ENCODE data around the gene LRRC46.

GRCh38 chr17:47875011-47875985 is 43.8 kb downstream of the LRRC46 start:
- TF ChIP-seq POLR2A (IDR thresholded peaks at IDR 0.05) (no peak), CTCF (IDR thresholded peaks at IDR 0.05) (no peak)
